WTC11 (cell line): ENCODE data around the gene ATP9B. TPM values are rescaled to one million over a fixed set of nuclear protein-coding genes. Genes with fewer than 3 reads are reported as not detected.

Source experiments
- ATAC-seq: fragments of 200-7000 bp; cut with Tn5 transposase; 2 replicates; pipeline ENCODE4 v1.10.0; 2021; ENCODE audit warnings: mild to moderate bottlenecking, moderate library complexity
- CTCF ChIA-PET: fragments of 300-600 bp; sonication (Branson Sonifier 250); formaldehyde crosslinking; loops from one replicate; lab custom pipeline; 2021; ENCODE audit warnings: antibody characterized with exemption; lab: Charles Lee
- POLR2A ChIA-PET: fragments of 350-600 bp; sonication (Branson Sonifier 250); formaldehyde crosslinking; loops from one replicate; lab custom pipeline; 2021; ENCODE audit warnings: antibody characterized with exemption; lab: Charles Lee
- DNase-seq: peaks from one replicate; pipeline ENCODE4 v3.0.0; 2021; ENCODE audit warnings: low spot score
- H3K27ac Mint-ChIP-seq: 2 replicates; pipeline ENCODE4 v1.8.0; 2021; ENCODE audit warnings: mixed read lengths
- H3K27me3 Mint-ChIP-seq: 2 replicates; pipeline ENCODE4 v1.8.0; 2021; ENCODE audit warnings: low read depth, mild to moderate bottlenecking, moderate library complexity, mixed read lengths
- H3K36me3 Mint-ChIP-seq: 2 replicates; pipeline ENCODE4 v1.8.0; 2021; ENCODE audit warnings: mixed read lengths
- H3K4me1 Mint-ChIP-seq: 2 replicates; pipeline ENCODE4 v1.8.0; 2022; ENCODE audit warnings: mixed read lengths
- H3K4me3 Mint-ChIP-seq: 2 replicates; pipeline ENCODE4 v1.8.0; 2021; ENCODE audit warnings: mild to moderate bottlenecking, moderate library complexity, mixed read lengths
- H3K9me3 Mint-ChIP-seq: 2 replicates; pipeline ENCODE4 v1.8.0; 2021; ENCODE audit warnings: mixed read lengths
- CBFB ChIP-seq: sonication (generic); formaldehyde crosslinking; IDR thresholded peaks from 2 replicates; pipeline ENCODE4 v1.8.1; 2022; ENCODE audit warnings: mild to moderate bottlenecking, low read depth, missing genetic modification reagents
- E2F1 ChIP-seq: sonication (generic); formaldehyde crosslinking; IDR thresholded peaks from 2 replicates; pipeline ENCODE4 v1.8.0; 2022; ENCODE audit warnings: mild to moderate bottlenecking, missing genetic modification reagents
- EMX1 ChIP-seq: fragments of 250-450 bp; sonication (Bioruptor Pico); IDR thresholded peaks from 2 replicates; pipeline ENCODE4 v1.8.0; 2021; ENCODE audit warnings: mild to moderate bottlenecking
- ETV6 ChIP-seq: sonication (generic); formaldehyde crosslinking; IDR thresholded peaks from 2 replicates; pipeline ENCODE4 v1.8.1; 2022; ENCODE audit warnings: mild to moderate bottlenecking, missing genetic modification reagents
- HMGA2 ChIP-seq: fragments of 250-450 bp; sonication (Bioruptor Pico); IDR thresholded peaks from 2 replicates; pipeline ENCODE4 v1.4.0; 2021; ENCODE audit warnings: mild to moderate bottlenecking, moderate library complexity
- IRF2 ChIP-seq: sonication (generic); formaldehyde crosslinking; IDR thresholded peaks from 2 replicates; pipeline ENCODE4 v1.8.0; 2022; ENCODE audit warnings: low read depth, missing genetic modification reagents, borderline replicate concordance
- JUN ChIP-seq: sonication (generic); formaldehyde crosslinking; IDR thresholded peaks from 2 replicates; pipeline ENCODE4 v1.8.0; 2023; ENCODE audit warnings: mild to moderate bottlenecking, missing genetic modification reagents
- MAX ChIP-seq: sonication (generic); formaldehyde crosslinking; IDR thresholded peaks from 2 replicates; pipeline ENCODE4 v1.8.0; 2022; ENCODE audit warnings: mild to moderate bottlenecking, missing genetic modification reagents
- MLX ChIP-seq: sonication (generic); formaldehyde crosslinking; IDR thresholded peaks from 2 replicates; pipeline ENCODE4 v1.8.1; 2023; ENCODE audit warnings: mild to moderate bottlenecking, missing genetic modification reagents, moderate library complexity
- OVOL2 ChIP-seq: fragments of 250-450 bp; sonication (Bioruptor Pico); IDR thresholded peaks from 2 replicates; pipeline ENCODE4 v1.9.0; 2021; ENCODE audit warnings: mild to moderate bottlenecking, borderline replicate concordance
- PREB ChIP-seq: sonication (generic); formaldehyde crosslinking; IDR thresholded peaks from 2 replicates; pipeline ENCODE4 v1.8.1; 2022; ENCODE audit warnings: mild to moderate bottlenecking, missing genetic modification reagents, moderate library complexity, borderline replicate concordance
- ZMAT4 ChIP-seq: fragments of 250-450 bp; sonication (Bioruptor Pico); IDR thresholded peaks from 2 replicates; pipeline ENCODE4 v1.9.0; 2021; ENCODE audit warnings: mild to moderate bottlenecking
- ZNF138 ChIP-seq: sonication (generic); formaldehyde crosslinking; conservative IDR thresholded peaks from 2 replicates; pipeline ENCODE4 v1.8.1; 2022; ENCODE audit warnings: mild to moderate bottlenecking, moderate library complexity, missing genetic modification reagents
- ZNF416 ChIP-seq: fragments of 250-450 bp; sonication (Bioruptor Pico); IDR thresholded peaks from 2 replicates; pipeline ENCODE4 v1.9.0; 2021; ENCODE audit warnings: mild to moderate bottlenecking, inconsistent platforms
- ZNF671 ChIP-seq: fragments of 250-450 bp; sonication (Bioruptor Pico); IDR thresholded peaks from 2 replicates; pipeline ENCODE4 v1.8.0; 2021; ENCODE audit warnings: mild to moderate bottlenecking
- total RNA-seq: library from RNA; stranded (reverse); gene quantifications from 3 replicates; pipeline ENCODE4 v1.2.3, GENCODE V29; 2021
- TF ChIP-seq, protein P1 (sequence below): sonication (generic); formaldehyde crosslinking; IDR thresholded peaks from 2 replicates; pipeline ENCODE4 v1.8.0; 2023; ENCODE audit warnings: missing genetic modification reagents
- TF ChIP-seq, protein P2 (sequence below): sonication (generic); formaldehyde crosslinking; IDR thresholded peaks from 2 replicates; pipeline ENCODE4 v1.8.1; 2023; ENCODE audit warnings: mild to moderate bottlenecking, missing genetic modification reagents, borderline replicate concordance
- TF ChIP-seq, protein P3 (sequence below): fragments of 250-450 bp; sonication (Bioruptor Pico); IDR thresholded peaks from 2 replicates; pipeline ENCODE4 v1.9.0; 2021; ENCODE audit warnings: moderate library complexity, mild to moderate bottlenecking, inconsistent platforms, borderline replicate concordance
- TF ChIP-seq, protein P4 (sequence below): sonication (generic); formaldehyde crosslinking; IDR thresholded peaks from 2 replicates; pipeline ENCODE4 v1.8.1; 2022; ENCODE audit warnings: low read depth, missing genetic modification reagents, borderline replicate concordance

Gene ATP9B
- total RNA-seq, 1 experiment from 2014 or later = 19.0 TPM

GRCh38 chr18:79107886-79108285, 38.7 kb downstream of the ATP9B start:
- ChIA-PET POLR2A (no interaction called here), CTCF (no interaction called here)
- no peaks in the 10 kb centered on the region for H3K27me3 Mint-ChIP-seq
- H3K36me3 Mint-ChIP-seq = no peaks in the 10 kb centered on the region
- peaks cover 17% of the 10 kb centered on the region for H3K4me1 Mint-ChIP-seq
- DNase-seq = no peak
- H3K4me3 Mint-ChIP-seq = no peak overlapping the region
- H3K9me3 Mint-ChIP-seq = no peaks in the 10 kb centered on the region
- peak overlapping the region; percentile 35 for H3K27ac Mint-ChIP-seq
- no peak for ATAC-seq
- no peak for TF ChIP-seq PREB (CRISPR knock-in tag)
- TF ChIP-seq ETV6 (CRISPR knock-in tag) = no peak
- no peak for TF ChIP-seq OVOL2
- TF ChIP-seq JUN = no peak
- TF ChIP-seq, protein P1, sequence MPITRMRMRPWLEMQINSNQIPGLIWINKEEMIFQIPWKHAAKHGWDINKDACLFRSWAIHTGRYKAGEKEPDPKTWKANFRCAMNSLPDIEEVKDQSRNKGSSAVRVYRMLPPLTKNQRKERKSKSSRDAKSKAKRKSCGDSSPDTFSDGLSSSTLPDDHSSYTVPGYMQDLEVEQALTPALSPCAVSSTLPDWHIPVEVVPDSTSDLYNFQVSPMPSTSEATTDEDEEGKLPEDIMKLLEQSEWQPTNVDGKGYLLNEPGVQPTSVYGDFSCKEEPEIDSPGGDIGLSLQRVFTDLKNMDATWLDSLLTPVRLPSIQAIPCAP (CRISPR knock-in tag) = no peak
- no peak for TF ChIP-seq E2F1 (CRISPR knock-in tag)
- TF ChIP-seq ZMAT4 = no peak
- TF ChIP-seq MLX = no peak
- no peak for TF ChIP-seq CBFB (CRISPR knock-in tag)
- TF ChIP-seq ZNF138 (CRISPR knock-in tag) = no peak

- no peak for DNase-seq
- POLR2A ChIA-PET = no interaction called here
- no peaks in the 10 kb centered on the region for H3K9me3 Mint-ChIP-seq
- H3K4me3 Mint-ChIP-seq = no peak overlapping the region
- H3K27ac Mint-ChIP-seq = no peak overlapping the region
- peaks cover 17% of the 10 kb centered on the region for H3K4me1 Mint-ChIP-seq
- H3K27me3 Mint-ChIP-seq = no peaks in the 10 kb centered on the region
- peaks cover 3% of the 10 kb centered on the region; the same call in 1 of the 2 replicates for H3K36me3 Mint-ChIP-seq
- CTCF ChIA-PET = interaction anchor here (0.7 kb wide), 1 partner anchor 809 kb away, joined by 4 read pairs; no protein-coding TSS in a partner anchor
- ATAC-seq = no peak
- TF ChIP-seq IRF2 (CRISPR knock-in tag) = no peak
- no peak for TF ChIP-seq E2F1 (CRISPR knock-in tag)
- TF ChIP-seq ZNF671 (CRISPR knock-in tag) = no peak
- no peak for TF ChIP-seq EMX1 (CRISPR knock-in tag)
- no peak for TF ChIP-seq HMGA2 (CRISPR knock-in tag)
- TF ChIP-seq, protein P2, sequence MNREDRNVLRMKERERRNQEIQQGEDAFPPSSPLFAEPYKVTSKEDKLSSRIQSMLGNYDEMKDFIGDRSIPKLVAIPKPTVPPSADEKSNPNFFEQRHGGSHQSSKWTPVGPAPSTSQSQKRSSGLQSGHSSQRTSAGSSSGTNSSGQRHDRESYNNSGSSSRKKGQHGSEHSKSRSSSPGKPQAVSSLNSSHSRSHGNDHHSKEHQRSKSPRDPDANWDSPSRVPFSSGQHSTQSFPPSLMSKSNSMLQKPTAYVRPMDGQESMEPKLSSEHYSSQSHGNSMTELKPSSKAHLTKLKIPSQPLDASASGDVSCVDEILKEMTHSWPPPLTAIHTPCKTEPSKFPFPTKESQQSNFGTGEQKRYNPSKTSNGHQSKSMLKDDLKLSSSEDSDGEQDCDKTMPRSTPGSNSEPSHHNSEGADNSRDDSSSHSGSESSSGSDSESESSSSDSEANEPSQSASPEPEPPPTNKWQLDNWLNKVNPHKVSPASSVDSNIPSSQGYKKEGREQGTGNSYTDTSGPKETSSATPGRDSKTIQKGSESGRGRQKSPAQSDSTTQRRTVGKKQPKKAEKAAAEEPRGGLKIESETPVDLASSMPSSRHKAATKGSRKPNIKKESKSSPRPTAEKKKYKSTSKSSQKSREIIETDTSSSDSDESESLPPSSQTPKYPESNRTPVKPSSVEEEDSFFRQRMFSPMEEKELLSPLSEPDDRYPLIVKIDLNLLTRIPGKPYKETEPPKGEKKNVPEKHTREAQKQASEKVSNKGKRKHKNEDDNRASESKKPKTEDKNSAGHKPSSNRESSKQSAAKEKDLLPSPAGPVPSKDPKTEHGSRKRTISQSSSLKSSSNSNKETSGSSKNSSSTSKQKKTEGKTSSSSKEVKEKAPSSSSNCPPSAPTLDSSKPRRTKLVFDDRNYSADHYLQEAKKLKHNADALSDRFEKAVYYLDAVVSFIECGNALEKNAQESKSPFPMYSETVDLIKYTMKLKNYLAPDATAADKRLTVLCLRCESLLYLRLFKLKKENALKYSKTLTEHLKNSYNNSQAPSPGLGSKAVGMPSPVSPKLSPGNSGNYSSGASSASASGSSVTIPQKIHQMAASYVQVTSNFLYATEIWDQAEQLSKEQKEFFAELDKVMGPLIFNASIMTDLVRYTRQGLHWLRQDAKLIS (CRISPR knock-in tag) = no peak
- TF ChIP-seq, protein P3, sequence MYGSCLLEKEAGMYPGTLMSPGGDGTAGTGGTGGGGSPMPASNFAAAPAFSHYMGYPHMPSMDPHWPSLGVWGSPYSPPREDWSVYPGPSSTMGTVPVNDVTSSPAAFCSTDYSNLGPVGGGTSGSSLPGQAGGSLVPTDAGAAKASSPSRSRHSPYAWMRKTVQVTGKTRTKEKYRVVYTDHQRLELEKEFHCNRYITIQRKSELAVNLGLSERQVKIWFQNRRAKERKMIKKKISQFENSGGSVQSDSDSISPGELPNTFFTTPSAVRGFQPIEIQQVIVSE (CRISPR knock-in tag) = no peak
- no peak for TF ChIP-seq MAX (CRISPR knock-in tag)
- TF ChIP-seq, protein P4, sequence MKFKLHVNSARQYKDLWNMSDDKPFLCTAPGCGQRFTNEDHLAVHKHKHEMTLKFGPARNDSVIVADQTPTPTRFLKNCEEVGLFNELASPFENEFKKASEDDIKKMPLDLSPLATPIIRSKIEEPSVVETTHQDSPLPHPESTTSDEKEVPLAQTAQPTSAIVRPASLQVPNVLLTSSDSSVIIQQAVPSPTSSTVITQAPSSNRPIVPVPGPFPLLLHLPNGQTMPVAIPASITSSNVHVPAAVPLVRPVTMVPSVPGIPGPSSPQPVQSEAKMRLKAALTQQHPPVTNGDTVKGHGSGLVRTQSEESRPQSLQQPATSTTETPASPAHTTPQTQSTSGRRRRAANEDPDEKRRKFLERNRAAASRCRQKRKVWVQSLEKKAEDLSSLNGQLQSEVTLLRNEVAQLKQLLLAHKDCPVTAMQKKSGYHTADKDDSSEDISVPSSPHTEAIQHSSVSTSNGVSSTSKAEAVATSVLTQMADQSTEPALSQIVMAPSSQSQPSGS = no peak
- no peak for TF ChIP-seq ZNF416 (CRISPR knock-in tag)
- TF ChIP-seq, protein P1 (CRISPR knock-in tag) = no peak
Observed at GRCh38 chr18:79108549-79109215, 39.5 kb downstream of the ATP9B start.
